HL-60 (cell line): ENCODE data around the gene HELZ.

Experiments
- DNase-seq, 2 experiments: peaks; one replicate each; pipeline ENCODE4 v3.0.0-alpha.2; 2010 to 2020; ENCODE audit warnings: low read depth in 1 of 2, low spot score in 1 of 2
- H3K27ac ChIP-seq: fragments of 250-450 bp; sonication (Bioruptor Pico); replicated peaks from 2 replicates; pipeline ENCODE4 v1.5.1; 2020; ENCODE audit warnings: mild to moderate bottlenecking, moderate library complexity
- H3K27me3 ChIP-seq: fragments of 250-450 bp; sonication (Bioruptor Pico); 2 replicates; pipeline ENCODE4 v1.5.1; 2021; ENCODE audit warnings: mild to moderate bottlenecking, moderate library complexity; ENCODE audit not compliant: insufficient read depth, poor library complexity, severe bottlenecking
- H3K4me3 ChIP-seq: replicated peaks from 2 replicates; pipeline ENCODE4 v1.5.1; 2011; ENCODE audit warnings: mild to moderate bottlenecking, control low read depth, low read length; ENCODE audit not compliant: insufficient read depth
- GABPA ChIP-seq: IDR thresholded peaks from 2 replicates; pipeline ENCODE4 v1.6.1; 2012; ENCODE audit warnings: low read depth
- POLR2AphosphoS5 ChIP-seq: IDR thresholded peaks from 2 replicates; pipeline ENCODE4 v1.6.1; 2012; ENCODE audit warnings: low read depth
- SPI1 ChIP-seq: IDR thresholded peaks from 2 replicates; pipeline ENCODE4 v1.6.1; 2012; ENCODE audit warnings: low read depth, mild to moderate bottlenecking, borderline replicate concordance
- TF ChIP-seq, protein P1 (sequence below): IDR thresholded peaks from 2 replicates; pipeline ENCODE4 v1.6.1; 2012; ENCODE audit warnings: low read depth; ENCODE audit not compliant: insufficient replicate concordance
- TF ChIP-seq, protein P2 (sequence below): IDR thresholded peaks from one replicate; pipeline ENCODE4 v1.5.1; 2011; ENCODE audit warnings: low read length, control low read depth, inconsistent platforms; ENCODE audit not compliant: insufficient read depth

The HELZ gene

DNA sequence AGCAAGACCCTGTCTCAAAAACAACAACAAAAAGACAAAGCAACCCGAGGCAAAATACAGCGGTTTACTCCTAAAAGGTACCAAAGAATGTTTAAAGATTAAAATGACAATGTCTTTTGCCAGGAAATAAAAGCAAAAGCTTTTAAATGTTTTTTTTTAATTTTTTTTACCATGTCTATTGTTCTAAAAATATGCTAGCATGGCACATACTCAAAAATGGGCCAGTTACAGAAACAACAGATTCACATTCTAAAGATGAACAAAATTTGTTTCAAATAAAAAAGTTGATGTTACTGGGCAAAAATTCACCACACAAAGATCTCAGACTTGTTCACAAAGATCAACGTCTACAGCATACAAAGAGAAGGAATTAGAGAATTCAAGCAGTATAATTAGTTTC, 159.6 kb downstream of the HELZ start:
- TF ChIP-seq POLR2AphosphoS5: no peak
- no peak for TF ChIP-seq SPI1
- TF ChIP-seq, protein P1, sequence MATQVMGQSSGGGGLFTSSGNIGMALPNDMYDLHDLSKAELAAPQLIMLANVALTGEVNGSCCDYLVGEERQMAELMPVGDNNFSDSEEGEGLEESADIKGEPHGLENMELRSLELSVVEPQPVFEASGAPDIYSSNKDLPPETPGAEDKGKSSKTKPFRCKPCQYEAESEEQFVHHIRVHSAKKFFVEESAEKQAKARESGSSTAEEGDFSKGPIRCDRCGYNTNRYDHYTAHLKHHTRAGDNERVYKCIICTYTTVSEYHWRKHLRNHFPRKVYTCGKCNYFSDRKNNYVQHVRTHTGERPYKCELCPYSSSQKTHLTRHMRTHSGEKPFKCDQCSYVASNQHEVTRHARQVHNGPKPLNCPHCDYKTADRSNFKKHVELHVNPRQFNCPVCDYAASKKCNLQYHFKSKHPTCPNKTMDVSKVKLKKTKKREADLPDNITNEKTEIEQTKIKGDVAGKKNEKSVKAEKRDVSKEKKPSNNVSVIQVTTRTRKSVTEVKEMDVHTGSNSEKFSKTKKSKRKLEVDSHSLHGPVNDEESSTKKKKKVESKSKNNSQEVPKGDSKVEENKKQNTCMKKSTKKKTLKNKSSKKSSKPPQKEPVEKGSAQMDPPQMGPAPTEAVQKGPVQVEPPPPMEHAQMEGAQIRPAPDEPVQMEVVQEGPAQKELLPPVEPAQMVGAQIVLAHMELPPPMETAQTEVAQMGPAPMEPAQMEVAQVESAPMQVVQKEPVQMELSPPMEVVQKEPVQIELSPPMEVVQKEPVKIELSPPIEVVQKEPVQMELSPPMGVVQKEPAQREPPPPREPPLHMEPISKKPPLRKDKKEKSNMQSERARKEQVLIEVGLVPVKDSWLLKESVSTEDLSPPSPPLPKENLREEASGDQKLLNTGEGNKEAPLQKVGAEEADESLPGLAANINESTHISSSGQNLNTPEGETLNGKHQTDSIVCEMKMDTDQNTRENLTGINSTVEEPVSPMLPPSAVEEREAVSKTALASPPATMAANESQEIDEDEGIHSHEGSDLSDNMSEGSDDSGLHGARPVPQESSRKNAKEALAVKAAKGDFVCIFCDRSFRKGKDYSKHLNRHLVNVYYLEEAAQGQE: no peak
- TF ChIP-seq GABPA: no peak
- TF ChIP-seq, protein P2, sequence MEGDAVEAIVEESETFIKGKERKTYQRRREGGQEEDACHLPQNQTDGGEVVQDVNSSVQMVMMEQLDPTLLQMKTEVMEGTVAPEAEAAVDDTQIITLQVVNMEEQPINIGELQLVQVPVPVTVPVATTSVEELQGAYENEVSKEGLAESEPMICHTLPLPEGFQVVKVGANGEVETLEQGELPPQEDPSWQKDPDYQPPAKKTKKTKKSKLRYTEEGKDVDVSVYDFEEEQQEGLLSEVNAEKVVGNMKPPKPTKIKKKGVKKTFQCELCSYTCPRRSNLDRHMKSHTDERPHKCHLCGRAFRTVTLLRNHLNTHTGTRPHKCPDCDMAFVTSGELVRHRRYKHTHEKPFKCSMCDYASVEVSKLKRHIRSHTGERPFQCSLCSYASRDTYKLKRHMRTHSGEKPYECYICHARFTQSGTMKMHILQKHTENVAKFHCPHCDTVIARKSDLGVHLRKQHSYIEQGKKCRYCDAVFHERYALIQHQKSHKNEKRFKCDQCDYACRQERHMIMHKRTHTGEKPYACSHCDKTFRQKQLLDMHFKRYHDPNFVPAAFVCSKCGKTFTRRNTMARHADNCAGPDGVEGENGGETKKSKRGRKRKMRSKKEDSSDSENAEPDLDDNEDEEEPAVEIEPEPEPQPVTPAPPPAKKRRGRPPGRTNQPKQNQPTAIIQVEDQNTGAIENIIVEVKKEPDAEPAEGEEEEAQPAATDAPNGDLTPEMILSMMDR: no peak
- H3K27ac ChIP-seq: no peak overlapping the region
- DNase-seq: no peak

DNA sequence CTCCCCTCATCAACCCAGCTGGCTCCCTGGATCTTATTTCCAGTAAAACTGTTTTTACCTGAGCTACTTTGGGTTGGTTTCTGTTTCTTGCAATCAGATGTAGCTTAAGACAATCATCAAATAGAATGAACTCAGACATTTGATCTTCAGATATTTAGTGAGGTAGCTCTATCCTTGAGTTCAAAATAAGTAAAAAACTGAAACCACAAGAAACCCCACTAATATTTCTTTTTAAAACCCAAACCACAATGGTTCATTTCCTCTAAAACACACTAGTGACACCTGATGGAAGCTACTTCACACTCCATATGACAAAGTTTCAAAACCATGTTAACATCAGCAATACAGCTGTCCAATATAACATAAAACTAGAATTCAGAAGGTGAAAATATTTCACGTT, 162.9 kb downstream of the HELZ start:
- TF ChIP-seq, protein P1: no peak
- TF ChIP-seq, protein P2: no peak
- TF ChIP-seq SPI1 (no peak), POLR2AphosphoS5 (no peak)
- Histone ChIP-seq H3K4me3 (no peak overlapping the region), H3K27me3 (no peaks in the 10 kb centered on the region), H3K27ac (no peak overlapping the region)
- no peak for DNase-seq

More for the DNA sequence above, 159.6 kb downstream of the HELZ start:
- Histone ChIP-seq H3K27me3 (no peaks in the 10 kb centered on the region), H3K4me3 (no peak overlapping the region)

DNA sequence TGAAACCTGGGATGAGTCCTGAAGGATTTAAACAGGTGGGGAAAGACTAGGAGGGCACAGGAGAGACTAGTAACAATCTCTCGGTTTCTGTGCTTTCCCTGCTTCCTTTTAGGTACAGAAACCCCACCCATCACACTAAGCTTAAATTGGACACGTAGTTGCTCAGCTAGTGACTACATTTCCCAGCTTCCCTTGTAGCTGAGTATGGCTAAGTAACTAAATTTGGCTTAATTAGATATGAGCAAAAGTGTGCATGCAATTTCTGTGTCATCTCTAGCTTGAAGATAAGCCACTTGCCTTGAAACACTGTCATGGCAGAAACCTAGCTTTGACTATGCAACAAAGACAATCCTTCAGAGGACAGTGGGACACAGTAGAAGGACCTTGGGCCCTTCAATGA, 164.2 kb downstream of the HELZ start:
- Histone ChIP-seq H3K27ac (no peak overlapping the region), H3K27me3 (no peaks in the 10 kb centered on the region), H3K4me3 (no peak overlapping the region)
- no peak for TF ChIP-seq POLR2AphosphoS5
- TF ChIP-seq GABPA: no peak
- TF ChIP-seq, protein P2: no peak
- TF ChIP-seq, protein P1: no peak
- no peak for TF ChIP-seq SPI1
- DNase-seq: no peak
